Urothelium cell line (cell line): ENCODE results near the gene TCERG1L.
A peak's percentile ranks its signal among the peaks of the same experiment; 100 is the strongest.
"Not testable (repeated sequence)": the region's sequence is repeated elsewhere in the genome, so short reads cannot be mapped to it uniquely, and the experiment has no call there.

Experiments used
- DNase-seq: peaks from one replicate; pipeline ENCODE4 v3.0.0; 2011; ENCODE audit warnings: low spot score, mixed read lengths
- FAIRE-seq: peaks from 2 replicates; lab custom pipeline; 2011; peaks lifted over from hg19 to GRCh38; lab: Jason Lieb, UNC

Gene TCERG1L

GRCh38 chr10:131195558-131196159 lies 115.9 kb downstream of the TCERG1L start:
- no peak for FAIRE-seq
- DNase-seq: no peak

GRCh38 chr10:131195116-131195515 lies 116.4 kb downstream of the TCERG1L start:
- FAIRE-seq (no peak), DNase-seq (no peak)

GRCh38 chr10:131193923-131194322 lies 117.6 kb downstream of the TCERG1L start:
- no peak for FAIRE-seq
- no peak for DNase-seq

GRCh38 chr10:131188494-131188893 lies 123.0 kb downstream of the TCERG1L start:
- DNase-seq (no peak), FAIRE-seq (no peak)

GRCh38 chr10:131187926-131188325 lies 123.6 kb downstream of the TCERG1L start:
- FAIRE-seq: no peak

GRCh38 chr10:131187274-131187673 lies 124.2 kb downstream of the TCERG1L start:
- no peak for FAIRE-seq
- no peak for DNase-seq

More at GRCh38 chr10:131187926-131188325, 123.6 kb downstream of the TCERG1L start:
- DNase-seq: no peak

DNA sequence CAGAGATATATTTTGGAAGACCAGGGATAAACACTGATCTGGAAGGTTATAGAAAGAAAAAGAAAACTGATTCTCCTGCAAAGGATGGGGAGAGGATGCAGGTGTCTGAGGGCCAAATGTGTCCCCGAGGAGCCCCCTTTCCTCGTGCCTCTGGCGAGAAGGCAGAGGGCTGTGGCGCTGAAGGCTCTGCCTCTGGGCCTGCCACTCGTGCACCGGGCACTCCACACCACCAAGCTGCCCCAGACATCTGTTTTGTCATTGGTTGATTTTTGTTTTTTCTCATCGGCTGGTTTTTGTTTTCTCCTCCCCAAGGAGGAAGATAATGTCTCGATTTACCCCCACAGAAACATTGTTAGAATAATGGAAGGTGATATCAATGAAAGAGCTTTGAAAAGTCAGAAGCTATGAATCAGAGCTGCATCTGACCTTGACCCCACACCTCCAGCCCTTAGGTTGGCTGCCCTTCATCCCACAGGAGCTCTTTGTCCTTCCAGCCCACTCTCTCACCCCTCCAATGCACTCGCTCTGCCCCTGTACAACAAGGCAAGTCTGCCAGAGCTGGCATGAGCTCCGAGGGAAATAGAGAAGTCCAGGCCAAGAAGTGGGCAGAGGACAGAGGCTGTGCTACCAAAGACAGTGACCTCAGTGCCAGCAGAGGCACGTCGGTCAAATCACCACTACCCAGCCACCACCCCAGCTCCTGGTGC lies 124.8 kb downstream of the TCERG1L start:
- FAIRE-seq: no peak

GRCh38 chr10:131184503-131184902 lies 127.0 kb downstream of the TCERG1L start:
- DNase-seq (no peak), FAIRE-seq (no peak)

More for the DNA sequence above, 124.8 kb downstream of the TCERG1L start:
- DNase-seq: no peak

GRCh38 chr10:131183546-131184045 lies 127.9 kb downstream of the TCERG1L start:
- FAIRE-seq: no peak
- no peak for DNase-seq

DNA sequence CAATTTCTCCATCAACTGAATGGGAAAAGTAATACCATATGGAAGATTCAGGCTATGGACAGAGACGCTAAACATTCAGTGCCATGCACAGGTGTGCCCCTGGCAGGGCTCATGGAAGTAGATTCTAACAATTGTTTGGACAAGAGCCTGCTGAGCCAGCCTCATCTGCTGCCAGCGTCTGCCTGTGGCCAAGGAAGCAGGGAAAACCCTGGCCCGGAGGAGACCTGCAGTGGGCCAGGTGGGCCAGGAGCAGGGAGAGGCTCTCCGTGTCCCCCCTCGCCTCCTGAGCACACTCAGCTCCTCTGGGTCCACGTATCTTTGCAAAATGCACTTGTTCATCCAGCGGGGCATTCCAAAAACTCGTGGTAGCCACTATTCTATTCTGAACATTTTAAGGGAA lies 130.1 kb downstream of the TCERG1L start:
- DNase-seq: no peak
- no peak for FAIRE-seq

DNA sequence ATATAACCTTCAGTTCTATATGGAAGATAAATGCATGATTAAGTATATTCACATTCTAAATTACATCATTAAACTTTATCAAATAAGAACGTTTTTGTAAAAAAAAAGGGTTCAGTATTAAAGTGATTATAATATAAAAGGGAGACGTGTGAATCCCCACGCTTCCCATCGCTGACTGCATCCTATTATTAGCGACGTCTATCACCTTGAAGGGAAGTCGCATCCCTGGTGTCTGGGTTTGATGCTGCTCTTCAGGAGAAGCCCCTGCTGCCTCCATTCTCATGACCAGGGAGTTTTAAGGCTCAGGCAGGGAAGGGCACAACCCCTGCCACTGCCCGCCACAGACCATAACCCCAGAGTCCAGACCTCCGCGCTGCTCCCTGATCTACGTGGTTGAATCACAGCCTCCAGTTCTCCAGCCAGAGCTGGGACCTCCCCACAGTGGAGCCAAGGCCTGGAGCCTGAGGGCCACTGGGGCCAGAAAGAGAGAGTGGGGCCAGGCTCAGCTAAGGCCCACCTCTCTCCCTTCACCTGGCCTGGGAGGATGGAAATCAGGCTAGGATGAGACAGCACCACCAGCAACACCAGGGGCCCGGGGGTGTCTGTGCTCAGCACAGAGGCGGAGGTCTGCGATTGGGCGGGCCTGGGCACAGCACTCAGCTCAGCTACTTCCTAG lies 130.6 kb downstream of the TCERG1L start:
- FAIRE-seq (no peak), DNase-seq (no peak)

- FAIRE-seq (no peak), DNase-seq (no peak)
Observed at GRCh38 chr10:131180086-131180485, 131.4 kb downstream of the TCERG1L start.

DNA sequence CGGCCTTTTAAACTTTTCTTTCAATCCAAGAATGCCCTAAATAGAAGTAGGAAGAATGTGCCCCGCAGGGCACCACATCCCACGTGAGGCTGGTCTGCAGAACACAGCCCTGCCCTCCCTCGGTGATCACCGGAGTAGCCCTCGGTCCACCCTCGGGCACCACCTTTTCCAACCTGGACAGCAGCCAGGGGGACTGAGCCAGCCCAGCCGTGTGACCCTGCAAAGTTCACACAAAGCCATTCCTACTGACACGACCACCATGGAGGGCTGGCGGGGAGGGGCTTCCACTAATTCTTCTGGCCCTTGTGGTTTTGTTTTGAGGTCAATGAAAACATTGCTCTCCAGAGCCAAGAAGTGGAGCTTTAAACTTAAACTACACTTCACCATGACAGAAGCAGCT lies 132.2 kb downstream of the TCERG1L start:
- FAIRE-seq: no peak
- DNase-seq: no peak

DNA sequence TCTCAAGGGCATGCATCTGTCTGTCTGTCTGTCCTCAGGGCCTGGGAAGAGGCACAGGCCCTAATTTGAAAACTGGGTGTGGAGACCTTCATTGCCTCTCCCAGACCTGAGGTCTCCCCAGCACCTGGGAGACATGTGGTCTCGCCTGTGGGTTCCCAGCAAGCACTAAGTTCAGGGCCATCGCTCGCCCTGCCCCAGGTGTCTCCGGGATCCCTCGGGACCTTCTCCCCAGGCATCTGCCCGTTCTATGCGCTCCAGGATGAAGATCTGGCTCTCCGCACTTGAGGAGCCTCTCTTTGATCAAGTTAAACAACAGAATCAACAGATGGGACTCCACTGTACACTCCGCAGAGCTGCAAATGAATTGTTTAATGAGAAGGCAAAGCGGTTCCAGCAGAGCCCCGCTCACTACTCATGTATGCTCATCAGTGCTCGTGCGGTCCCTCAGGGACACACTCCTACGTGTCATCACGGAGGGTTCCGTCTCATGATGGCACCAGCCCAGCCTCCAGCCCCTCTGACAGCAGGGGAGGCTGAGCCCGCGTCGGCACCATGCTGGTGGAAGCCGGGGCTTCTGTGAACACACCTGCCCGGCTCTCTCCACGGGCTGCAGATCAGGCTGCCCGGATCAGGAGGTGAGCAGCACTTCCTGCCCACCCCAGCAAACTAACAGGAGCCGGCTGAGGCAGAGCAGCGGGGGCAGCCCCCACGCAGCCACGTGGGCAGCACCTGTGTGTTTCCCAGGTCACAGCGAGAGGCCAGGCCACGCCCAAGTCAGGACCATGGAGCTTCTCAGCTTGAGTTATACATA lies 132.8 kb downstream of the TCERG1L start:
- no peak for FAIRE-seq

GRCh38 chr10:131177431-131178327 lies 133.8 kb downstream of the TCERG1L start:
- FAIRE-seq: no peak
- no peak for DNase-seq

More for the DNA sequence above, 132.8 kb downstream of the TCERG1L start:
- DNase-seq: no peak

GRCh38 chr10:131176907-131177306 lies 134.6 kb downstream of the TCERG1L start:
- no peak for FAIRE-seq
- DNase-seq: no peak

- not testable (repeated sequence) for DNase-seq
- peak; percentile 99 for FAIRE-seq
Observed at GRCh38 chr10:131176324-131176723, 135.2 kb downstream of the TCERG1L start.

GRCh38 chr10:131175891-131176290 lies 135.6 kb downstream of the TCERG1L start:
- FAIRE-seq (no peak), DNase-seq (no peak)

- no peak for FAIRE-seq
- no peak for DNase-seq
Observed at GRCh38 chr10:131174651-131175540, 136.6 kb downstream of the TCERG1L start.
